ENCODE results near the gene ERI3. TPM values are rescaled to one million over a fixed set of nuclear protein-coding genes. Genes with fewer than 3 reads are reported as not detected.

Gene ERI3
- total RNA-seq, 2 experiments from 2014 or later, result 42.3 to 43.3 TPM

DNA sequence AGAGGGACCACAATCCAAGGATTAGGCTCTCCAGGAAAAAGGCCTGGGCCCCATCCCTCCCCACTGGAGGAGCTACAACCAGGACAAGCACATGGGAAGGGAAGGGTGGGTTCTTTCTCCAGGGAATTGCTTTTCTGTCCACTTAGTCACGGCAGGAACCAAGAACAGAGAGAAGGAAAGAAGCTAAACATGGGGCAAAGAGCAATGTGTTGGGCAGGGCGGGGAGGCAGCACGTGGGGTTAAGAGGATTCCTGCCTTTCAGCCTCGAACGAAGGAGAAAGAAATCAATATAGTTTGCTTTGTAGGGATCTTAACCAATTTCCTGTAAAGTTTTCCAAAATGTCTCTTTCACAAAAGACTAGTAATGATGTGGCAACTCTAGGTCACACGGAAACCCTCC is 21.7 kb downstream of the ERI3 start:
- no peaks in the 10 kb centered on the region for H3K9me3 Mint-ChIP-seq
- intact Hi-C loops (cut with micrococcal nuclease), result no loop called here
- CTCF ChIA-PET, result interaction anchor here (2.3 kb wide), 1 partner anchor 15 kb away, joined by 5 read pairs; no protein-coding TSS in a partner anchor
- no peak overlapping the region for H3K4me3 Mint-ChIP-seq
- ATAC-seq (no peak), DNase-seq (no peak)
- peaks cover 28% of the 10 kb centered on the region for H3K36me3 Mint-ChIP-seq (ENCODE audit: low read depth)
- peaks cover 2% of the 10 kb centered on the region for H3K4me1 Mint-ChIP-seq (ENCODE audit: low read depth)
- H3K27ac Mint-ChIP-seq, result no peak overlapping the region
- TF ChIP-seq, protein P1, sequence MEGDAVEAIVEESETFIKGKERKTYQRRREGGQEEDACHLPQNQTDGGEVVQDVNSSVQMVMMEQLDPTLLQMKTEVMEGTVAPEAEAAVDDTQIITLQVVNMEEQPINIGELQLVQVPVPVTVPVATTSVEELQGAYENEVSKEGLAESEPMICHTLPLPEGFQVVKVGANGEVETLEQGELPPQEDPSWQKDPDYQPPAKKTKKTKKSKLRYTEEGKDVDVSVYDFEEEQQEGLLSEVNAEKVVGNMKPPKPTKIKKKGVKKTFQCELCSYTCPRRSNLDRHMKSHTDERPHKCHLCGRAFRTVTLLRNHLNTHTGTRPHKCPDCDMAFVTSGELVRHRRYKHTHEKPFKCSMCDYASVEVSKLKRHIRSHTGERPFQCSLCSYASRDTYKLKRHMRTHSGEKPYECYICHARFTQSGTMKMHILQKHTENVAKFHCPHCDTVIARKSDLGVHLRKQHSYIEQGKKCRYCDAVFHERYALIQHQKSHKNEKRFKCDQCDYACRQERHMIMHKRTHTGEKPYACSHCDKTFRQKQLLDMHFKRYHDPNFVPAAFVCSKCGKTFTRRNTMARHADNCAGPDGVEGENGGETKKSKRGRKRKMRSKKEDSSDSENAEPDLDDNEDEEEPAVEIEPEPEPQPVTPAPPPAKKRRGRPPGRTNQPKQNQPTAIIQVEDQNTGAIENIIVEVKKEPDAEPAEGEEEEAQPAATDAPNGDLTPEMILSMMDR (IDR thresholded peaks at IDR 0.05), result no peak
- no peaks in the 10 kb centered on the region for H3K27me3 Mint-ChIP-seq
- POLR2A ChIA-PET, result no interaction called here

DNA sequence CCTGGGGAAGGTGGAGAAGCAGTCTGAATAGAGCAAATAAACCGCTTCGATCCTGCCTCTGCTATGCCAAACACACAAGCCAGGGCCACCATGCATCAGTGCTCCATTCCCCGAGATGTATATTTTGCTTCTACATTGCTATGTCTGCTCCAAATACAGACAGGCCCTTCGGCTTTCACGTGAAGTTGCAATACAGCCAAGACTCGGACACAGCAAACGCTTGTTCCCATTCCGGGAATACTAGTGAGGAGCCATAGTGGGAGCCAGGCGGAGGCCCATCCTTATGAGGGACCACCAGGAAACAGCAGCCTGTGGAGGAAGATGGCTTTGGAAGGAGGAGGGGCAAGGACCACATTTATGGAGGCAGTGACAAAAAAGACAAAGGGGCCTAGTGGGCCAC is 22.6 kb downstream of the ERI3 start:
- no peak overlapping the region for H3K27ac Mint-ChIP-seq
- intact Hi-C loops (cut with micrococcal nuclease), result no loop called here
- ChIA-PET POLR2A (interaction anchor here (0.6 to 1.0 kb wide), 3 partner anchors 36 to 300 kb away, joined by 3 to 4 read pairs (median 3); no protein-coding TSS in a partner anchor), CTCF (no interaction called here)
- ATAC-seq (no peak), DNase-seq (no peak)
- no peak overlapping the region for H3K4me3 Mint-ChIP-seq
- no peaks in the 10 kb centered on the region for H3K9me3 Mint-ChIP-seq
- TF ChIP-seq, protein P1 (IDR thresholded peaks at IDR 0.05), result no peak
- peaks cover 2% of the 10 kb centered on the region for H3K4me1 Mint-ChIP-seq (ENCODE audit: low read depth)
- H3K27me3 Mint-ChIP-seq, result no peaks in the 10 kb centered on the region
- peaks cover 20% of the 10 kb centered on the region for H3K36me3 Mint-ChIP-seq (ENCODE audit: low read depth)

DNA sequence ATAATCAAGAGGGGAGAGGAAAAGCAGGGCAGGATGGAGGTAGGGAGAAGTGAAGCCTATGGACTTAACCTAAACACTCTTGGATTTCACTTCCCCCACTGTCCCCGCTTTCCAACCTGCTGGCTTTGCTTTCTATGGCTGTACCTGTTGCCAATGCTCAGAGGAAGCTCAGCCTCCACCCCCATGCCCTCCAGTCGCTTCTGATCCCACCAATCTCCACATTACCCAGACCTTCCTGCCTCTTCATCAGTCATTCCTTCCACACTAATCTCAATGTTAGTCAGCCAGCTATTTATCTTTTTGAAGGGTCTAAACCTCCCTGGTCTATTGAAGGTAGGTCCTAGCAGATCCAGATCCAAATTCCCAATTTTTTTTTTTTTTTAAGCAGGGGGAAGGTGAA is 24.1 kb downstream of the ERI3 start:
- H3K9me3 Mint-ChIP-seq, result no peaks in the 10 kb centered on the region
- H3K27ac Mint-ChIP-seq, result no peak overlapping the region
- DNase-seq (no peak), ATAC-seq (no peak)
- TF ChIP-seq, protein P1 (IDR thresholded peaks at IDR 0.05), result no peak
- CTCF ChIA-PET, result no interaction called here
- no peaks in the 10 kb centered on the region for H3K27me3 Mint-ChIP-seq
- H3K4me1 Mint-ChIP-seq (ENCODE audit: low read depth), result peaks cover 2% of the 10 kb centered on the region
- H3K4me3 Mint-ChIP-seq, result no peak overlapping the region
- POLR2A ChIA-PET, result no interaction called here
- H3K36me3 Mint-ChIP-seq (ENCODE audit: low read depth), result peaks cover 13% of the 10 kb centered on the region
- intact Hi-C loops (cut with micrococcal nuclease), result no loop called here

DNA sequence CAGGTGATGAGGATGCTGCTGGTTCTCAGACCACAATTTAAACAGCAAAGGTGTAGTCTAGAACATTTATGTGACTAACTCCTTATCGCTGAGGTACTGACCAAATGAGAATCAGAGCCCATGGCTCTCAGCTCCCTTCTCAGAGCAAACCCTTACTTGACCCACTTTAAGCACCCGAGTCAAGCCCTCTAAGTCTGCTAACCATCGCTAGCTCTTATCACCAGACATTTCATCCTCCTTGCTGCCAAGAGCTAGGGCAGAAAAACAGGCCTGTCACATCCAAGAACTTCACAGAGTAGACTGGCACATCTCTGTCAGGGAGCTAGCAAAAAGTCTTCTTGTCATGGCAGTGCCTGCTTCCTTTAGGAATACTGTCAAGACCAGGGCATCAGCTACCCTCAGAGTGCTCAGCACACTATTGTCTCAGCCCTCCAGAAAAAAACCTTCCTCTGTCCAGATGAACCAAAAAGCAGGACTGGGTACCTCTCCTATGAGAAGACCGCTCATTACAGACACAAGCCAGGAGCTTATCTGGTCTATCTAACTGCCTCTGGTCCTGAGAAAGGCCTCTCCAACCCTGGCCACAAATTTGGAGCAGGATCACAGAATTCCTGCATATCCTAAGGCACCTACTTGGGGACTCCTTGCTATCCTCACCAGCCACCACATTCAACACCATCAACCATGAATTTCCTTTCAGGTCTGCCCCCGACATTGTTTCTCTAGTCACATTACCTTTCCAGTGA is 26.2 kb downstream of the ERI3 start:
- ChIA-PET POLR2A (interaction anchor here (0.8 to 1.6 kb wide), 3 partner anchors 9 to 25 kb away, joined by 3 to 6 read pairs (median 3); no protein-coding TSS in a partner anchor), CTCF (interaction anchor here (0.6 kb wide), 1 partner anchor 324 kb away, joined by 3 read pairs; no protein-coding TSS in a partner anchor)
- no peak overlapping the region for H3K27ac Mint-ChIP-seq
- H3K27me3 Mint-ChIP-seq, result no peaks in the 10 kb centered on the region
- no peaks in the 10 kb centered on the region for H3K9me3 Mint-ChIP-seq
- intact Hi-C loops (cut with micrococcal nuclease), result no loop called here
- H3K4me3 Mint-ChIP-seq, result no peak overlapping the region
- no peak for ATAC-seq
- H3K36me3 Mint-ChIP-seq (ENCODE audit: low read depth), result peaks cover 7% of the 10 kb centered on the region
- peaks cover 2% of the 10 kb centered on the region for H3K4me1 Mint-ChIP-seq (ENCODE audit: low read depth)
- no peak for DNase-seq
- TF ChIP-seq, protein P1 (IDR thresholded peaks at IDR 0.05), result no peak
